ENCODE results near the gene ZGLP1.

The ZGLP1 gene

GRCh38 chr19:10271543-10272086, 38.0 kb downstream of the ZGLP1 start:
- DNase-seq: no peak

- DNase-seq: no peak
These were observed 38.8 kb downstream of the ZGLP1 start, which contains the start of gene ICAM1 for GRCh38 chr19:10270616-10271394. ICAM1 (plus strand) TSS chr19:10271120; CDS start chr19:10271160, 40 bp downstream.

- DNase-seq: no peak
These were observed 39.4 kb downstream of the ZGLP1 start for GRCh38 chr19:10270180-10270615.

- peak; percentile 47 for DNase-seq
These were observed 40.1 kb downstream of the ZGLP1 start for GRCh38 chr19:10269333-10270179.

GRCh38 chr19:10268071-10268470, 41.5 kb downstream of the ZGLP1 start:
- DNase-seq: no peak

GRCh38 chr19:10266706-10267105, 42.9 kb downstream of the ZGLP1 start:
- DNase-seq: no peak

- DNase-seq: no peak
These were observed 46.8 kb downstream of the ZGLP1 start for GRCh38 chr19:10262771-10263170.

- DNase-seq: no peak
These were observed 49.5 kb downstream of the ZGLP1 start for GRCh38 chr19:10260141-10260584.

GRCh38 chr19:10259162-10259905, 50.3 kb downstream of the ZGLP1 start:
- peak; percentile 74 for DNase-seq

- no peak for DNase-seq
These were observed 51.4 kb downstream of the ZGLP1 start for GRCh38 chr19:10258080-10258710.

GRCh38 chr19:10256970-10257615, 52.5 kb downstream of the ZGLP1 start:
- DNase-seq: no peak

GRCh38 chr19:10256551-10256950, 53.1 kb downstream of the ZGLP1 start:
- no peak for DNase-seq

GRCh38 chr19:10255358-10255757, 54.3 kb downstream of the ZGLP1 start:
- DNase-seq: no peak

Data from NCI-H1436 (cell line).